PC-3 (cell line): ENCODE data around the gene RNLS. TPM values are rescaled to one million over a fixed set of nuclear protein-coding genes. Genes with fewer than 3 reads are reported as not detected.

Source experiments
- ATAC-seq: fragments of 200-7000 bp; cut with Tn5 transposase; 2 replicates; pipeline ENCODE4 v1.9.1; 2020; ENCODE audit warnings: mild to moderate bottlenecking, moderate library complexity
- BruUV-seq: library from RNA; stranded (reverse); fragments of 400-500 nt; replicated peaks from 2 replicates; lab custom pipeline; 2021; lab: Mats Ljungman, UMichigan
- CTCF ChIA-PET: fragments of 300-600 bp; sonication (Branson Sonifier 250); formaldehyde crosslinking; loops from one replicate; lab custom pipeline; 2022; ENCODE audit warnings: antibody characterized with exemption; lab: Charles Lee
- POLR2A ChIA-PET: fragments of 300-600 bp; sonication (Branson Sonifier 250); formaldehyde crosslinking; loops from one replicate; lab custom pipeline; 2022; ENCODE audit warnings: antibody characterized with exemption; ENCODE audit not compliant: unreplicated experiment; lab: Charles Lee
- DNase-seq: peaks from one replicate; pipeline ENCODE4 v3.0.0-alpha.2; 2015
- H2AFZ ChIP-seq: fragments of 300-600 bp; sonication (generic); 2 replicates; pipeline ENCODE4 v1.6.0; 2016; ENCODE audit warnings: antibody characterized with exemption, low read length
- H3F3A ChIP-seq: fragments of 300-600 bp; sonication (generic); one replicate; pipeline ENCODE4 v1.6.0; 2017; ENCODE audit warnings: antibody characterized with exemption, low read length, control low read depth, mild to moderate bottlenecking; ENCODE audit not compliant: unreplicated experiment
- H3K27ac ChIP-seq: fragments of 300-600 bp; sonication (generic); 2 replicates; pipeline ENCODE4 v1.5.1; 2016; ENCODE audit warnings: mild to moderate bottlenecking, low read length
- H3K27me3 ChIP-seq: fragments of 300-600 bp; sonication (generic); 2 replicates; pipeline ENCODE4 v1.6.1; 2016; ENCODE audit warnings: low read length, mixed read lengths
- H3K36me3 ChIP-seq: fragments of 300-600 bp; sonication (generic); 2 replicates; pipeline ENCODE4 v1.6.1; 2016; ENCODE audit warnings: low read depth, mixed run types, low read length, mixed read lengths
- H3K4me1 ChIP-seq: fragments of 300-600 bp; sonication (generic); 2 replicates; pipeline ENCODE4 v1.5.1; 2016; ENCODE audit warnings: low read length; ENCODE audit not compliant: insufficient read depth
- H3K4me2 ChIP-seq: fragments of 300-600 bp; sonication (generic); 2 replicates; pipeline ENCODE4 v1.6.0; 2016; ENCODE audit warnings: low read length
- H3K4me3 ChIP-seq: fragments of 300-600 bp; sonication (generic); 2 replicates; pipeline ENCODE4 v1.5.1; 2016; ENCODE audit warnings: mild to moderate bottlenecking, low read length, mixed read lengths
- H3K79me2 ChIP-seq: fragments of 300-600 bp; sonication (generic); 2 replicates; pipeline ENCODE4 v1.6.1; 2017; ENCODE audit warnings: low read length, mixed read lengths
- H3K9ac ChIP-seq: fragments of 300-600 bp; sonication (generic); 2 replicates; pipeline ENCODE4 v1.6.0; 2016; ENCODE audit warnings: mild to moderate bottlenecking, low read length
- H3K9me2 ChIP-seq: fragments of 300-600 bp; sonication (generic); replicated peaks from 2 replicates; pipeline ENCODE4 v1.6.1; 2016; ENCODE audit warnings: mixed run types, low read length, mixed read lengths
- H3K9me3 ChIP-seq: fragments of 300-600 bp; sonication (generic); 2 replicates; pipeline ENCODE4 v1.6.1; 2016; ENCODE audit warnings: low read length, mixed read lengths
- H4K20me1 ChIP-seq: fragments of 300-600 bp; sonication (generic); 2 replicates; pipeline ENCODE4 v1.6.1; 2016; ENCODE audit warnings: low read length, mixed read lengths
- EZH2 ChIP-seq: fragments of 300-600 bp; sonication (generic); IDR thresholded peaks from one replicate; pipeline ENCODE4 v1.6.1; 2017; ENCODE audit warnings: antibody characterized with exemption, mild to moderate bottlenecking, low read length; ENCODE audit not compliant: unreplicated experiment
- EZH2phosphoT487 ChIP-seq: fragments of 300-600 bp; sonication (generic); IDR thresholded peaks from 2 replicates; pipeline ENCODE4 v1.6.1; 2018; ENCODE audit warnings: mild to moderate bottlenecking, antibody characterized with exemption, low read length, borderline replicate concordance
- intact Hi-C: fragments of 100-400 bp; cut with micrococcal nuclease; formaldehyde crosslinking; loops from 2 replicates; pipeline ENCODE4 v1.9.0; 2023
- total RNA-seq: library from RNA; depleted of rRNA; stranded (reverse); fragments of >200 nt; gene quantifications from 2 replicates; pipeline ENCODE4 v1.2.3, GENCODE V29; 2014
- TF ChIP-seq, protein P1 (sequence below): fragments of 300-600 bp; sonication (generic); conservative IDR thresholded peaks from 2 replicates; pipeline ENCODE4 v1.5.1; 2017; ENCODE audit warnings: antibody characterized with exemption, low read depth, mild to moderate bottlenecking, low read length

Gene RNLS
- total RNA-seq, 1 experiment from 2014 or later, result not detected

DNA sequence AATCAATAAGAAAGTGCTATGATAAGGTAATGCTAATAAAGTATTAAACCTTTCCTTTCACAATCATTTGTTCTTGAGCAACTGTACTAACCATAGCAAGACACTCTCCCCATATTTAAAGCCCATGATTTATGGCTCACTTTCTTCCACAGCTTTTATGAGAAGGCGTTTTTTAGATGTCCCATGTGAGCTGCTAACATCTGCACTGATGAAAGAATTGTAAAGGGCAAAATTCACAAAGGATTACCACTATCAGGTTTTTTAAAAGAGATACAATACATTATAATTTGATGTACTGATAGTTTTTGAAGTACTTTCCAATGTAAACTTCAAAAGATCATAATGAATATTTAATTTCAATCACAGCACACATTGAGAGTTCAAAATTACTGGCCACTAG, 75.7 kb downstream of the RNLS start:
- ChIA-PET POLR2A (no interaction called here), CTCF (no interaction called here)
- H4K20me1 ChIP-seq, result no peaks in the 10 kb centered on the region
- TF ChIP-seq EZH2, result no peak
- TF ChIP-seq EZH2phosphoT487, result no peak
- H3K27ac ChIP-seq, result no peak overlapping the region
- H3K4me1 ChIP-seq, result no peaks in the 10 kb centered on the region
- no peak overlapping the region for H3K4me3 ChIP-seq
- no peaks in the 10 kb centered on the region for H3K36me3 ChIP-seq
- no peak overlapping the region for H3K9ac ChIP-seq
- no peaks in the 10 kb centered on the region for H3F3A ChIP-seq
- no peaks in the 10 kb centered on the region for H3K9me3 ChIP-seq
- H3K27me3 ChIP-seq, result no peaks in the 10 kb centered on the region
- H3K4me2 ChIP-seq, result no peak overlapping the region
- H3K79me2 ChIP-seq, result no peaks in the 10 kb centered on the region
- BruUV-seq, result no TSS peak
- ATAC-seq, result no peak
- DNase-seq, result no peak
- no peaks in the 10 kb centered on the region for H3K9me2 ChIP-seq
- intact Hi-C loops, result no loop called here
- H2AFZ ChIP-seq, result no peak overlapping the region

DNA sequence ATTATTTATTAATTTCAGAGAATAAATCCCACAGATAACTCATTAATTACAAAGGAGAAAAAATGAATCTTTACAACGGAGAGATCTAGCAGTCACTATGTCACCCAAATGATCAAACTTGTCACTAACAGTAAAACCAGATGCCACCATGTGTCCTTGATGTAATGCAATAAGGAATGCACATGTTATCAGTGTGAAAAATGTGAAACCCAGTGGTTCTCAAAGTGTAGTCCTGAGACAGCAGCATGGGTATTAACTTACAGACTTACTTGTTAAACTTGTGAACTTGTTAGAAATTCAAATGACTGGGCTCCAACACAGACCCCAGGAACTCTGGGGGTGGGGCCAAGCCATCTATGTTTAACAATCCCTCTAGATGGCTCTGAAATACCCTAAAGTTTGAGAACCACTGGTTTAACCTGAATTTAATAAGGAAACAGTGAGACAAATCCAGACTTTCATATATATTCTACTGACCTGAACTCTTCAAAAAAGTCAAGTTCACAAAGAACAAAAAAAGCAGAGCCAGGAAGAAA, 77.4 kb downstream of the RNLS start:
- H4K20me1 ChIP-seq, result no peaks in the 10 kb centered on the region
- no peaks in the 10 kb centered on the region for H3K9me3 ChIP-seq
- no peak for DNase-seq
- no peaks in the 10 kb centered on the region for H3K79me2 ChIP-seq
- ChIA-PET POLR2A (no interaction called here), CTCF (no interaction called here)
- H3K36me3 ChIP-seq, result no peaks in the 10 kb centered on the region
- intact Hi-C loops, result no loop called here
- H3K9me2 ChIP-seq, result no peaks in the 10 kb centered on the region
- H2AFZ ChIP-seq, result no peak overlapping the region
- no peak overlapping the region for H3K27ac ChIP-seq
- H3K9ac ChIP-seq, result no peak overlapping the region
- no peaks in the 10 kb centered on the region for H3F3A ChIP-seq
- BruUV-seq, result no TSS peak
- no peak overlapping the region for H3K4me2 ChIP-seq
- TF ChIP-seq, protein P1, sequence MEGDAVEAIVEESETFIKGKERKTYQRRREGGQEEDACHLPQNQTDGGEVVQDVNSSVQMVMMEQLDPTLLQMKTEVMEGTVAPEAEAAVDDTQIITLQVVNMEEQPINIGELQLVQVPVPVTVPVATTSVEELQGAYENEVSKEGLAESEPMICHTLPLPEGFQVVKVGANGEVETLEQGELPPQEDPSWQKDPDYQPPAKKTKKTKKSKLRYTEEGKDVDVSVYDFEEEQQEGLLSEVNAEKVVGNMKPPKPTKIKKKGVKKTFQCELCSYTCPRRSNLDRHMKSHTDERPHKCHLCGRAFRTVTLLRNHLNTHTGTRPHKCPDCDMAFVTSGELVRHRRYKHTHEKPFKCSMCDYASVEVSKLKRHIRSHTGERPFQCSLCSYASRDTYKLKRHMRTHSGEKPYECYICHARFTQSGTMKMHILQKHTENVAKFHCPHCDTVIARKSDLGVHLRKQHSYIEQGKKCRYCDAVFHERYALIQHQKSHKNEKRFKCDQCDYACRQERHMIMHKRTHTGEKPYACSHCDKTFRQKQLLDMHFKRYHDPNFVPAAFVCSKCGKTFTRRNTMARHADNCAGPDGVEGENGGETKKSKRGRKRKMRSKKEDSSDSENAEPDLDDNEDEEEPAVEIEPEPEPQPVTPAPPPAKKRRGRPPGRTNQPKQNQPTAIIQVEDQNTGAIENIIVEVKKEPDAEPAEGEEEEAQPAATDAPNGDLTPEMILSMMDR, result no peak
- TF ChIP-seq EZH2phosphoT487, result no peak
- H3K4me3 ChIP-seq, result no peak overlapping the region
- H3K27me3 ChIP-seq, result no peaks in the 10 kb centered on the region
- no peak for ATAC-seq
- H3K4me1 ChIP-seq, result no peaks in the 10 kb centered on the region

DNA sequence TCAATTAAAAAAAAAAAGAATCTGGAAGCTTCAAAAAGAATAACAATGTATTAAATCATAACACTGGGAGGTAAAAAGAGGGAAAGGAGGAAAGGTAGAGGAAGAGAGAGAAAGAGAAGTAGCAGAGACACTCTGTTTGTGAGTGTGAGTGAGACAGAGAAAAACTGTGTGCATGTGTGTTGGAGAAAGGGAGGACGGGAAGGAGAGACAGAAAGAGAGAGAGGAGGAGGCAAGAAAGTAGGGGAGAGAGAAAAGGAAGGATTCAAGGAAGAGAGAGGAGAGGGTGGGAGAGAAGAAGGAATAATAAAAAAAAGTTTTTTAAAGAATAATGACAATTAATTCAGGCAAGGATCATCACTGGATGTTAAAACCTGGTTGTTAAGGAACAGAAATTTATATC, 77.9 kb downstream of the RNLS start:
- ATAC-seq, result no peak
- no TSS peak for BruUV-seq
- Histone ChIP-seq H3K36me3 (no peaks in the 10 kb centered on the region), H3K79me2 (no peaks in the 10 kb centered on the region), H3K9ac (no peak overlapping the region), H3F3A (no peaks in the 10 kb centered on the region), H3K27me3 (no peaks in the 10 kb centered on the region), H3K27ac (no peak overlapping the region), H3K9me2 (no peaks in the 10 kb centered on the region), H3K4me2 (no peak overlapping the region), H3K9me3 (no peaks in the 10 kb centered on the region), H2AFZ (no peak overlapping the region), H3K4me3 (no peak overlapping the region), H4K20me1 (no peaks in the 10 kb centered on the region), H3K4me1 (no peaks in the 10 kb centered on the region)
- ChIA-PET POLR2A (no interaction called here), CTCF (no interaction called here)
- TF ChIP-seq EZH2phosphoT487 (no peak), EZH2 (no peak)
- TF ChIP-seq, protein P1, result no peak
- DNase-seq, result no peak
- intact Hi-C loops, result no loop called here
